NAMALWA (cell line): ENCODE results near the gene ZSWIM4.
"Not testable (repeated sequence)": the region's sequence is repeated elsewhere in the genome, so short reads cannot be mapped to it uniquely, and the experiment has no call there.

Source experiments
- DNase-seq: peaks from one replicate; pipeline ENCODE4 v3.0.0-alpha.2; 2015; ENCODE audit warnings: low spot score

ZSWIM4 gene

GRCh38 chr19:13778398-13778797 is 16.8 kb upstream of the ZSWIM4 start:
- DNase-seq: no peak

- no peak for DNase-seq
Measured at GRCh38 chr19:13778847-13779246, 16.4 kb upstream of the ZSWIM4 start.

- DNase-seq: not testable (repeated sequence)
Measured at GRCh38 chr19:13779794-13780193, 15.4 kb upstream of the ZSWIM4 start.

GRCh38 chr19:13781547-13781946 is 13.7 kb upstream of the ZSWIM4 start:
- no peak for DNase-seq

GRCh38 chr19:13782537-13782936 is 12.7 kb upstream of the ZSWIM4 start:
- no peak for DNase-seq

GRCh38 chr19:13783565-13784500 is 11.4 kb upstream of the ZSWIM4 start:
- DNase-seq: no peak

GRCh38 chr19:13784731-13785452 is 10.4 kb upstream of the ZSWIM4 start:
- DNase-seq: peak; percentile 74

- peak; percentile 34 for DNase-seq
Measured at GRCh38 chr19:13788991-13789390, 6.3 kb upstream of the ZSWIM4 start.

- DNase-seq: peak; percentile 49
Measured at GRCh38 chr19:13790354-13790753, 4.9 kb upstream of the ZSWIM4 start.

GRCh38 chr19:13793317-13793716 is 1.9 kb upstream of the ZSWIM4 start:
- not testable (repeated sequence) for DNase-seq

- DNase-seq: no peak
Measured at GRCh38 chr19:13794398-13794756, 866 bp upstream of the ZSWIM4 start.

- DNase-seq: no peak
Measured at GRCh38 chr19:13795595-13796300, 505 bp downstream of the ZSWIM4 start.

- DNase-seq: no peak
Measured at GRCh38 chr19:13796301-13797057, 1.2 kb downstream of the ZSWIM4 start.

- no peak for DNase-seq
Measured at GRCh38 chr19:13797058-13797440, 1.8 kb downstream of the ZSWIM4 start.

- no peak for DNase-seq
Measured at GRCh38 chr19:13797870-13798269, 2.6 kb downstream of the ZSWIM4 start.

- DNase-seq: no peak
Measured at GRCh38 chr19:13799669-13800068, 4.4 kb downstream of the ZSWIM4 start.

- DNase-seq: no peak
Measured at GRCh38 chr19:13803038-13803437, 7.8 kb downstream of the ZSWIM4 start.

GRCh38 chr19:13804830-13805683 is 9.8 kb downstream of the ZSWIM4 start:
- DNase-seq: no peak

- DNase-seq: no peak
Measured at GRCh38 chr19:13806728-13807127, 11.5 kb downstream of the ZSWIM4 start.

- DNase-seq: no peak
Measured at GRCh38 chr19:13807421-13808021, 12.3 kb downstream of the ZSWIM4 start.

GRCh38 chr19:13808856-13809255 is 13.6 kb downstream of the ZSWIM4 start:
- no peak for DNase-seq
